ENCODE measurements around the gene AKAP13.
A peak's percentile ranks its signal among the peaks of the same experiment; 100 is the strongest.

AKAP13 gene

DNA sequence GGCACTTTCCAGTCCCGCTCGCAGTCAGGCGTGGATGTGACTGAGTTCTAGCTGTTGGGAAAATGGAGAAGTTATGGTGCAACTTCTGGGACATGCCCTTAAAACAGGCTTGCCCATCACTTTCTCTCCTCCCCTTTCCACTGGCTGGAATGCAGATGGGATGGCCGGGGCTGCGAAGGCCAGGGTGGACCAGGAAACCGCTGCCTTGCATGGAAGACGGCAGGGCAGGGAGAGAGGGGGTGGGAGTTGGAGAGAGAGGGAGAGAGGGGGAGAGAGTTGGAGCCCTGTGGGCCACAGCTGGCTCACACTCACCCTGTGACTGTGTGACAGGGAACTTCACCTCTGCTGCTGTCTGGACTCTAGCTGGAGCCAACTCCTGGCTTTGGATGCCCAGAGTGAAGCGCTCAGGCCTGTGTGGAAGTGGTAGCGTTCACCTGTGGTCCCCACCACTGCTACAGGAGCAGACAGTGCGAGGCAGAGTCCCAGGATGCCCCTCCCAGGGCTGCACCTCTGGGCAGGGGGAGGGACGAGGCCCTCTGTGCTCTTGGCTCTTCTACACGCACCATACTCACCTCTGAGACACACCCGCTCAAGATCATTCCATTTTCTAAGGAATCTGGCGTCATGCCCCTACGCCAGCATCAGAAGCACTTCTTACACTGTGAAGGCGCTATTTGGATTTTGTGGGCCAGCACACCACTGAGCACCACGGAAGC lies 377.7 kb downstream of the AKAP13 start:
- DNase-seq, result no peak

- DNase-seq, result no peak
Measured at GRCh38 chr15:85758655-85758978, 378.2 kb downstream of the AKAP13 start.

GRCh38 chr15:85759376-85759775 lies 379.0 kb downstream of the AKAP13 start:
- DNase-seq, result no peak

- DNase-seq, result no peak
Measured at GRCh38 chr15:85760049-85760448, 379.6 kb downstream of the AKAP13 start.

DNA sequence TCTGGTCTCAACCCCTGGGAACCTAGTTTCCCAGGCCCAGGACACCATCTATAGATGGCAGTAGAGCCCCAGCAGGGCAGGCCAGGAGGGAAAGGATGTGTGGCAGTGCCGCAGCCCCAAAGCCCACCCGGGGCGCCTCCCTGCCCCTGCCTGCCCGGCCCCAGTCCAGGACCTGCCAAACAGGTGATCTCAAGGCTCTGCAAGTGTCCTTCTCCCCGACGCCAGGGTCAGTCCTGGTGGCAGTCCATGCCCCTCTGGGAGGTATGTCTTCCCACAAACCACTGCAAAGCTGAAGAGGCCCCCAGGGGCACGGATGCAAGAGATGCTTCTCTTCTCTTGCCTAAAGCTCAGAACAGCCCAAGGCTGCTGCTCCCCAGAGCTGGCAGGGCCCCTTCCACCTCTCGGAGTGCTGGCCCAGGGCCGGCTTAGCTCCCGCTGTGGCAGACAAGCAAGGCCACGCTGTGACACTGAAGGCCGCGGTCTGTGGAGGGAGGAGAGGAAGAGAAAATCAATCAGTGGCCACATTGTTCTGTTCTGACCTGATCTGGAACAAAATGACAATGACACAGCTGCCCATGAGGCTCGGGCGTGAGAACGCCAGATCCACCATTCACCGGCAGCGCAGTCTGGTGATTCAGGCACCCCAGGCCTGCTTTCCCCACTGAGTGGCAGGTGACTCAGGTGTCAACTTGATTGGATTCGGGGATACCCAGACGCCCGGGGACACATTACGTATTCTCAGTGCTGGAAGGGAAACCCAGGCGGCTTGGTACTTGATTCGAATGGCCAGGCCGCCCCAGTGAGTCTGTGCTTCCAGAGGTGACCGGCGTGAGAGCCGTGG lies 380.3 kb downstream of the AKAP13 start:
- no peak for DNase-seq

DNA sequence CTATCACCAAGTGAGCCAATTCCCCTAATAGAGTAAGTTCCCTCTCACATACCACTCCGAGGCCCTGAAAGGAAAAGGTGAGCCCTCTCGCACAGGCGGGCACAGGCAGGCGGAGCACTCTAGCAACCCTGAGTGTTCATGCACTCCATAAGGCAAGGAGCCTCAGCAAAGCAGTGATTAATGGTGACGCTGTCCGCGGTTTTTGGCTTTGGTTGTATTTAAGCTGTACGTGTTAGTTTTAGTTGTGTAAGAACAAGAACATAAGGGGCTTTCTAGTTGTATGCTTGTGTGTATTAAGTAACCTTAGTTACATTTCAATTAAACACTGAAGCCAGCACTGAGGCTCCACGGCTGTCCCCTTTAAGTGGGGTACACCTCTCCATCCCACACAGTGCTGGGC lies 381.2 kb downstream of the AKAP13 start:
- no peak for DNase-seq

DNA sequence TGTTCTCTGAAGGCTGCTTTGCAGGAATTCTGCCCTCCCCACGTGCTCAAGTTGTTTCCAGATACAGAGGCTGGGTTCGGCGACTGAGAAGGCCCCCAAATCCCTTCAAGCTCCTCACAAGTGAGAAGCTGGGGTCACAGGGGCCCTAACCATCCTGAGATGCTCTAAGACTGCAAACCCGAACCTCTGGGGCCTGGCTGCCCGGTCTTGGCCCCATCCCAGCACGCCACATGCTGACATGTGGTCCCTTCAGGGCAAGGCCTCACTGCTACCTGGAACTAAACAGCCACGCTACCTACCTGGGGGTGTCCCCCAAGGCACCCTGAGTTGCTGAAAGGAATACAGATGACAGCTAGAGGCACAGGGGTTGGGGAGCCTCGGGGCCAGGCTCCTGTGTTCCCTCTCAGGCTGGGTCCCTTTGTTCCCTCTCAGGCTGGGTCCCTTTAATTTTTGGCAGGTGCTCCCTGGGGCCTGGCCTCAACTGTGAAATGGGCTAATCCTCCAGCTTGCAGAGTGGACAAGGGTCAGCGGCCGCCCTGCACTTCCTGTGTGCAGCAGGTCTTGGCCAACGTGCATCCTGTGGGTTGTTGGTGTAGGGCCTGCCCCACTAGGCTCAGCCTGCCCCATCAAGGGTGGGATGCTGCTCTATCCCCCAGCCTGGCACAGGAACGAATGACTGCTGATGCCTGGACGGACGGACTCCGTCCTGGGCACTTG lies 381.8 kb downstream of the AKAP13 start:
- DNase-seq, result no peak

GRCh38 chr15:85762756-85763127 lies 382.3 kb downstream of the AKAP13 start:
- no peak for DNase-seq

DNA sequence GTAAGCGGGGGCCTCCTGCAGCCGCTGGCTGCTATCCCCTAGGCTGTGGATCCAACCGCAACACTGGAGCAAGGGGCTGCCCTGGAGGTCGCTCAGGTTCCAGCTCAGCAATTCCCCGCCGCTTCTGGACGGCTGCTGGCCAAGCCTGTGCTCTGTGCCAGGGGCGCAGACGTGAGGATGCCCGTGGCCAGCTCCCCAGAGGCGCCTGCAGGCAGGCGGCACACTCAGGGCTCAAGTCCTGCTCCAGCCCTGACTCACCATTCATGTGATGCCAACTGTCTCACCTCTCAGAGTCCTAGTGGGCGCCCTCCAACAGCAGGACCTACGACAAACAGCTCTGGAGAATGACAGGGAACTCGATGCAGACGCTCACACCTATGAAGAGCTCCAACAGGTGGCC lies 382.8 kb downstream of the AKAP13 start:
- DNase-seq, result no peak

DNA sequence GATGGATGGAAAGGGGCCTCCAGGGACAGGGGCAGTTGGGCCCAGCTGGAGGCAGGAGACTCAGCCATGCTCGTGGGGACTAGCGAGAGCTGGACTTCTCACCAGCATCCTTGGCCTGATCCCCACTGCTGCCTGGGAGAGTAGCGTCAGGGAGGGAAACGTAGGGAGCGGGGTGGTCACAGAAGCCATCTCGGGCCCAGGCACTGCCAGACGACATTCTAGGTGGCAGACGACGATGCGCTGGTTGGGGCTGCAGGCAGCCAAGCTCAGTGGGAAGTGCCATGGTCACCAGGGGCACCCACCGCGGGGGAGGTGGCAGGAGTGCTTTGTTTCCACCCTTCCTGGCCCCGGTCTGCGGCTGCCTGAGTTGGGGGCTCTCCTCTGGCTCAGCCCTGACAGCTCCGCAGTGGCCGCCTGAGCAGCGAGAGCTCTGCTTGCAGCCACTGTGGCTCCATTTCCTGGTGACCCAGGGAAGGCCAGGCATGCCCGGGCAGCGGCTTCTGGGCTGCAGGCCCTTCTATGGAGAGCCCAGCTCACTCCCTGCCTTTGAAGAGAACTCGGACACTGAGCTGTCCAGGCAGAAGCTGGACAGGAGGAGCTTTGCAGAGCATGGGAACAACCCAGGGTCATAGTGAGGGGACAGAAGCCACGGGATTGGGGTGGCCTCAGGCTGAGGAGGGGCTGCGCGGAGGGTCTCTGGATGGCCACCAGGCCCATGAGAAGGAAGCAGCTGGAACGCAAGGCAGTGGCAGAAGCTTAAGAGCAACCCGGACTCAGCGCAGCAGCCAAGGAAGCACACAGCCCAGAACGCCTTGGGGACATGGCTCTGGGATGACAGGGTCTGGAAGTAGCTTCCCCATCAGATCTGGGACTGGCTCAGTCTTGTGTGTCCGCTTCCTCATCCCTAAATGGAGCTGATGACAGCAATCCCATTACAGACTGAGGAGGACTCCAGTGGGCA lies 383.6 kb downstream of the AKAP13 start:
- DNase-seq, result peak in 1 of 2 donors; percentile 15

DNA sequence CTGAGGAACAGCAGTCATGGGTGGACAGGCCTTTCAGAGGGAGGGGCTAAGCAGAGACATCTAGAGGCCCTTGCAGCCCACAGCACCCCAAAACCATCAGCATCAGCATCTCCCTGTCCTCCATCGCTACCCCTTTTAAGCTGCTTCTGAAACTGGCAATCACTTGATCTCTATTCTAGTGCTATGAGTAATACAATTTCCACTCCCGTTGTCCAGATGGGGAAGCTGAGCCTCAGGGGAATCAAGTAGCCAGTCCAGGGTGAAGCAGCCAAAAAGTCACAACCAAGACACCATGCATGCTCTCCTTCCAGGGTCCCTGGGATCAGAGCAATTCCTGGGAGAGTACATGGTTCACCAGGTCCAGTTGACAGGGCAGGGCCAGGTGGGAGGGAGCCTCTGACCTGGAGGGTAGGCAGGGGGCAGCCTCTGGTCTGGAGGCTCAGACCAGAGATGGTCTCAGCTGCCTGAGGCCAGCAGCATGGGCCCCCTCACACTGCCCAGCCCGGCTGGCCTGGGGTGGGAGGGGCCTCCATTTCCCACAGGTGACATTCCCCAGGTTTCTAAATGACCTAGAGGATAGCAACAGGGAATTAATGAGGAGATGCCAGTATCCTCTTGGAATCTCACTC lies 384.4 kb downstream of the AKAP13 start:
- DNase-seq, result peak in 1 of 2 donors; percentile 23

DNA sequence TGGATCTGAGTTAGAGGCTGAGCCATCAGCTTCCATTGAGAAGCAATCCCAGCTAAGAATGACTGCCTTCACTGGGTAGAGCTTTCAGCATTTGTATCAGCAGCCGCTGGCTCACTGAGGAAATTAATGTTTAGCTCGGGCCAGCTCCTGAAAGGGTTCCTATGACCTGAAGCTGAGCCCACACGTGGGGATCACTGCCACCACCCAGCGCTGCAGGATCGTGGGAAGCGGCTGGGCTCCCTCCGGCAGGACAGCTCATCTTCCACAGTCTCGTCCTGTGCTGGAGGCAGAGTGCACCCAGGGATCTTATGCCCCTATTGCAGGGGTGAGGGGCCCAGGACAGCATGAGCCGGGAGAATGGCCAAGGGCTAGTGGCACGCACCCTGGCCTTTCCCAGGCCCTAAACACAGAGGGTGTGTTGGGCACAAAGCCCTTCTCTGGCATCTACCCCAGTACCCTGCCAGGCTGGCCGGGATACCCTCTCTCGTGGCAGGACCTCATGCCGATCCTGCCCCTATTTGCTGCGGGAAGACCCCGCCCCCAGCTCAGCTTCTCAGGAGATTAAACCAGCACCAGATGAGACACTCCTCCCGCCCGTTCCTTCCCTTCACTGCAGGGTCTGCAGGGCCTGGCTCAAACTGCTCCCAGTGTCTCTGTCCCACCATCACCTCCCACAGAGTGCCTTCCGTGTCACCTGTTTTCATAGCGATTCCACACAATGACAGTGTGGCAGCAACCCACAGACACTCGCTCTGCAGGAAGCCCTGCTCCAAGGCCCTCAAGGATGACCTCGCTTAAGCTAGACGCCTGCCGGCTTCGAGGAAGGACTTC lies 385.8 kb downstream of the AKAP13 start:
- DNase-seq, result no peak

GRCh38 chr15:85767785-85768529 lies 387.6 kb downstream of the AKAP13 start:
- DNase-seq, result no peak

GRCh38 chr15:85768595-85769168 lies 388.3 kb downstream of the AKAP13 start:
- DNase-seq, result no peak

GRCh38 chr15:85769182-85769900 lies 388.9 kb downstream of the AKAP13 start:
- DNase-seq, result no peak

GRCh38 chr15:85770096-85771041 lies 390.0 kb downstream of the AKAP13 start:
- DNase-seq, result no peak

DNA sequence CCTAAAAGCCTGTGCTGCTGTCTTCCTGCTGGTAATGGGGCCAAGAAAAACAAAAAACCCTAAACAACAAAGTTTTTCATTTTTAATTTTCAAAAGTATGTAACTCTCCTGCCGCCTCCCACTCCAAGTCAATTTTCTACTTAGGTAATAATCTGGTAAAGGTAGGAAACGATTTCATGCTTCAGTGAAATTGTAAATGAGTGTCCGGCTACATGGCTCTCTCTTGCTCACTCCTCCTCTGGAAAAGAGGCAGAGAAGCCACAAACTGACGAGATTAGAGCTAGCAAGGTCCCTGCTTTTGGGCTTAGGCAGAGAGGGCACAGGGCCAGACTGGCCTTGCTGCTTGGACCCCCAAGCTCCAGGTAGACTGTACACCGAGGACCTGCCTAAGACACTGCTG lies 390.9 kb downstream of the AKAP13 start:
- DNase-seq, result no peak
